ENCODE results near the gene FXYD2. TPM values are rescaled to one million over a fixed set of nuclear protein-coding genes. Genes with fewer than 3 reads are reported as not detected.

Gene FXYD2
- total RNA-seq, 4 donors from 2014 or later = not detected

DNA sequence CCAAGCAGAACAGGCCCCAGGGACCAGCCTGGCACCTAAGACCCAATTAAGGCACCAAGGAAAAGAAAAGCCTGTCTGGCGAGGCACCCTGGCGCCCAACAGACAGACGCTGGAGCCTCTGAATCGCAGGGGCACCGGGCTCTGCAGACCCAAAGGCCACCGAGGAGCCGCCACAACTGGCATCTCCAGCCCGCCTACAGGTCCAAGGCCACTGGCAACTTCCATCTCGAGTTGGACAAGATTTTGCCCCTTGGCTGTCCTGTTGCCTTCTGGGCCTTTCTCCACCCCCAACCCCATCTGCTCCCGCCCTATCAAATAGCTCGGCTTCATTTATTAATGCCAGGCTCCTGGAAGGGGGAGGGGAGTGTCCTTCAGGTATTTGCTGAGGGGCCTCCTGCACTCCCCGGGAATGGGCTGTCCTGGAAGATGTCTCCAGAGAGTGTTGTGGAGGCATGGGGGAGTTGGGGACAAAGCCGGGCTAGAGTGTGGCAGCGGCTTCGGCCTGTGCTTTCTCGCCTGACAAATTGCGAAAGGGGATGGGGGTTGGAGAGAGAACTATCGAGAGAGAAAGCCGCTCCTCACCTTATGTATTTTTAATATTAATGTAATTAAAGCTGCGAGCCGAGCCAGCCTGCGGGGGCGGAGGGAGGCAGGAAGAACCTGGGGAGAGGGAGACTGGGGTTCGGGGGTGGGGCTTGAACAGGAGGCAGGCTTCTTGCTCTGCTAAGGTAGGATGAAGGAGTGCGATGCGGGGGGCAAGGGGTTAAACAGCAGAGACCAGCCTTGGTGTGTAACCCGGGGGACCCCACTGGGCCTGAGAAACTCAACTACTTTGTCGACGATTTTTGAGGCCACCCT is 29.5 kb downstream of the FXYD2 start:
- no peak for DNase-seq (ENCODE audit: low spot score in 2 of 2)

GRCh38 chr11:117794135-117794534 is 30.4 kb downstream of the FXYD2 start:
- H3K4me3 ChIP-seq = no peak overlapping the region
- peaks cover 62% of the 10 kb centered on the region for H3K27me3 ChIP-seq
- TF ChIP-seq POLR2AphosphoS5 (IDR thresholded peaks at IDR 0.05) (no peak), EP300 (IDR thresholded peaks at IDR 0.05) (no peak), POLR2A (IDR thresholded peaks at IDR 0.05) (no peak)
- TF ChIP-seq, protein P1, sequence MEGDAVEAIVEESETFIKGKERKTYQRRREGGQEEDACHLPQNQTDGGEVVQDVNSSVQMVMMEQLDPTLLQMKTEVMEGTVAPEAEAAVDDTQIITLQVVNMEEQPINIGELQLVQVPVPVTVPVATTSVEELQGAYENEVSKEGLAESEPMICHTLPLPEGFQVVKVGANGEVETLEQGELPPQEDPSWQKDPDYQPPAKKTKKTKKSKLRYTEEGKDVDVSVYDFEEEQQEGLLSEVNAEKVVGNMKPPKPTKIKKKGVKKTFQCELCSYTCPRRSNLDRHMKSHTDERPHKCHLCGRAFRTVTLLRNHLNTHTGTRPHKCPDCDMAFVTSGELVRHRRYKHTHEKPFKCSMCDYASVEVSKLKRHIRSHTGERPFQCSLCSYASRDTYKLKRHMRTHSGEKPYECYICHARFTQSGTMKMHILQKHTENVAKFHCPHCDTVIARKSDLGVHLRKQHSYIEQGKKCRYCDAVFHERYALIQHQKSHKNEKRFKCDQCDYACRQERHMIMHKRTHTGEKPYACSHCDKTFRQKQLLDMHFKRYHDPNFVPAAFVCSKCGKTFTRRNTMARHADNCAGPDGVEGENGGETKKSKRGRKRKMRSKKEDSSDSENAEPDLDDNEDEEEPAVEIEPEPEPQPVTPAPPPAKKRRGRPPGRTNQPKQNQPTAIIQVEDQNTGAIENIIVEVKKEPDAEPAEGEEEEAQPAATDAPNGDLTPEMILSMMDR (IDR thresholded peaks at IDR 0.05) = no peak
- H3K36me3 ChIP-seq = no peaks in the 10 kb centered on the region
- no peak for DNase-seq (ENCODE audit: low spot score in 2 of 2)
- no peaks in the 10 kb centered on the region for H3K9me3 ChIP-seq
- WGBS = 78% methylated on average over 10 of the region's 10 CpGs
- H3K4me1 ChIP-seq = peaks cover 23% of the 10 kb centered on the region
- no peak overlapping the region for H3K27ac ChIP-seq

More for the DNA sequence above, 29.5 kb downstream of the FXYD2 start:
- peaks cover 67% of the 10 kb centered on the region for H3K27me3 ChIP-seq
- TF ChIP-seq EP300 (IDR thresholded peaks at IDR 0.05) (no peak), POLR2AphosphoS5 (IDR thresholded peaks at IDR 0.05) (no peak), POLR2A (IDR thresholded peaks at IDR 0.05) (no peak)
- TF ChIP-seq, protein P1 (IDR thresholded peaks at IDR 0.05) = no peak
- 52% methylated on average over 27 of the region's 29 CpGs for WGBS
- H3K36me3 ChIP-seq = no peaks in the 10 kb centered on the region
- peaks cover 23% of the 10 kb centered on the region for H3K4me1 ChIP-seq
- H3K4me3 ChIP-seq = no peak overlapping the region
- H3K9me3 ChIP-seq = no peaks in the 10 kb centered on the region
- no peak overlapping the region for H3K27ac ChIP-seq

DNA sequence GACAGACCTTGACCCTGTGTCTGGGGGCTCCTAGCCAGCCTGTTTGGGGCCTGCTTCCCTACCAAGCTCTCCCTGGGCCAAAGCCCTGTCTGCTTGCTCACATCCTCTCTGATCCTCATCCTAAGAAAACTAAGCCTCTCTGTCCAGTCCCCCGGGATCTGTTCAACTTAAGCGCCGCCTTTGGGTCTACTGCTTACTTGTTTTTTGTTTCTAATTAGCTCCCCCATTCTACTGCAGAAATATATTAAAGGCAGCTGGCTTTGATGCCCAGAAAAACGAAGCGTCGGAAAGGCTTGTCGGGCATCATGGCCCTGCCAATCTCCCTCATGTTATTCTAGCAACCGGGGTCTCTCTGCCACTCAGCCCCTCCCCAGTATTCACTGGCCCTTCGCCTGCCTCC is 31.0 kb downstream of the FXYD2 start:
- Histone ChIP-seq H3K9me3 (no peaks in the 10 kb centered on the region), H3K4me3 (no peak overlapping the region), H3K27ac (no peak overlapping the region), H3K4me1 (peaks cover 23% of the 10 kb centered on the region), H3K36me3 (no peaks in the 10 kb centered on the region), H3K27me3 (peaks cover 59% of the 10 kb centered on the region)
- TF ChIP-seq EP300 (IDR thresholded peaks at IDR 0.05) = no peak
- TF ChIP-seq, protein P1 (IDR thresholded peaks at IDR 0.05) = no peak
- no peak for TF ChIP-seq POLR2AphosphoS5 (IDR thresholded peaks at IDR 0.05)
- no peak for TF ChIP-seq POLR2A (IDR thresholded peaks at IDR 0.05)
- no peak for DNase-seq (ENCODE audit: low spot score in 2 of 2)
- WGBS = 68% methylated on average over 9 of the region's 9 CpGs

- Histone ChIP-seq H3K9me3 (no peaks in the 10 kb centered on the region), H3K4me1 (peaks cover 23% of the 10 kb centered on the region), H3K36me3 (no peaks in the 10 kb centered on the region), H3K27me3 (peaks cover 59% of the 10 kb centered on the region), H3K27ac (no peak overlapping the region), H3K4me3 (no peak overlapping the region)
- no peak for DNase-seq (ENCODE audit: low spot score in 2 of 2)
- TF ChIP-seq EP300 (IDR thresholded peaks at IDR 0.05) = no peak
- no peak for TF ChIP-seq POLR2A (IDR thresholded peaks at IDR 0.05)
- no peak for TF ChIP-seq POLR2AphosphoS5 (IDR thresholded peaks at IDR 0.05)
- TF ChIP-seq, protein P1 (IDR thresholded peaks at IDR 0.05) = no peak
- no CpG with 5 or more reads among the region's 6 CpGs for WGBS
Observed at GRCh38 chr11:117792992-117793391, 31.6 kb downstream of the FXYD2 start.

- Histone ChIP-seq H3K4me1 (peaks cover 21% of the 10 kb centered on the region), H3K27me3 (peaks cover 52% of the 10 kb centered on the region), H3K9me3 (no peaks in the 10 kb centered on the region), H3K27ac (no peak overlapping the region), H3K36me3 (no peaks in the 10 kb centered on the region), H3K4me3 (no peak overlapping the region)
- TF ChIP-seq POLR2A (IDR thresholded peaks at IDR 0.05) = no peak
- no peak for TF ChIP-seq POLR2AphosphoS5 (IDR thresholded peaks at IDR 0.05)
- no peak for TF ChIP-seq EP300 (IDR thresholded peaks at IDR 0.05)
- TF ChIP-seq, protein P1 (IDR thresholded peaks at IDR 0.05) = no peak
- 67% methylated on average over 5 of the region's 5 CpGs for WGBS
- no peak for DNase-seq (ENCODE audit: low spot score in 2 of 2)
Observed at GRCh38 chr11:117792241-117792640, 32.3 kb downstream of the FXYD2 start.

Data from suprapubic skin (tissue), 4 donors.